Endodermal cell (in vitro differentiated cells): ENCODE measurements around the gene ACTR3. TPM values are rescaled to one million over a fixed set of nuclear protein-coding genes. Genes with fewer than 3 reads are reported as not detected.

Source experiments
- DNase-seq: peaks from one replicate; pipeline ENCODE4 v3.0.0-alpha.2; 2017
- H3K27ac ChIP-seq: 2 replicates; pipeline ENCODE4 v1.5.1; 2013; ENCODE audit warnings: mild to moderate bottlenecking, low read depth, low read length, moderate library complexity
- H3K27me3 ChIP-seq: 2 replicates; pipeline ENCODE4 v1.6.1; 2013; ENCODE audit warnings: mild to moderate bottlenecking, low read length, moderate library complexity; ENCODE audit not compliant: insufficient read depth, control insufficient read depth, poor library complexity, severe bottlenecking
- H3K36me3 ChIP-seq: 2 replicates; pipeline ENCODE4 v1.7.0; 2013; ENCODE audit warnings: mild to moderate bottlenecking, low read length, moderate library complexity; ENCODE audit not compliant: control insufficient read depth, insufficient read depth
- H3K4me1 ChIP-seq: one replicate; pipeline ENCODE4 v1.7.0; 2013; ENCODE audit warnings: low read length; ENCODE audit not compliant: control insufficient read depth, insufficient read depth
- H3K4me3 ChIP-seq: 2 replicates; pipeline ENCODE4 v1.5.1; 2013; ENCODE audit warnings: mild to moderate bottlenecking, low read length, moderate library complexity
- H3K9ac ChIP-seq: 2 replicates; pipeline ENCODE4 v1.6.1; 2013; ENCODE audit warnings: mild to moderate bottlenecking, low read length, moderate library complexity; ENCODE audit not compliant: poor library complexity, severe bottlenecking; ENCODE audit errors: extremely low read depth
- H3K9me3 ChIP-seq: 2 replicates; pipeline ENCODE4 v1.6.1; 2013; ENCODE audit warnings: mild to moderate bottlenecking, low read length, moderate library complexity; ENCODE audit not compliant: control insufficient read depth
- H3K27ac Mint-ChIP-seq: 2 replicates; pipeline ENCODE4 v1.8.0; 2020; ENCODE audit warnings: mixed read lengths
- H3K27me3 Mint-ChIP-seq: 2 replicates; pipeline ENCODE4 v1.8.0; 2021; ENCODE audit warnings: mild to moderate bottlenecking, mixed read lengths; ENCODE audit not compliant: insufficient read depth
- H3K36me3 Mint-ChIP-seq: 2 replicates; pipeline ENCODE4 v1.8.0; 2020; ENCODE audit warnings: low read depth, mixed read lengths
- H3K4me1 Mint-ChIP-seq: 2 replicates; pipeline ENCODE4 v1.8.0; 2020; ENCODE audit warnings: mixed read lengths
- H3K4me3 Mint-ChIP-seq: 2 replicates; pipeline ENCODE4 v1.8.0; 2020; ENCODE audit warnings: mild to moderate bottlenecking, moderate library complexity, mixed read lengths
- H3K9me3 Mint-ChIP-seq: 2 replicates; pipeline ENCODE4 v1.8.0; 2020; ENCODE audit warnings: mild to moderate bottlenecking, mixed read lengths
- WGBS, 2 experiments: methylation state at CpG; one replicate each; pipeline versions ENCODE4 v1.1.5 to v1.1.7; 2013; ENCODE audit warnings: missing lambda C conversion rate in 2 of 2, mixed read lengths in 1 of 2; ENCODE audit not compliant: insufficient coverage in 1 of 2, insufficient read length in 1 of 2; 5-methylcytosine and 5-hydroxymethylcytosine counted together
- total RNA-seq, 2 donors: library from RNA; stranded (reverse); fragmentation: NEBNext Ultra II Directional in 1 of 2; extraction: Animal tissue kit (Norgen Biotek cat#: 25700) in 1 of 2; gene quantifications; 2 replicates in 1 of 2; 3 replicates in 1 of 2; pipeline ENCODE4 v1.2.1, GENCODE V29; 2021
- TF ChIP-seq, protein P1 (sequence below): fragments of 200-600 bp; sonication (generic); conservative IDR thresholded peaks from 2 replicates; pipeline ENCODE4 v1.5.0; 2021; ENCODE audit warnings: antibody characterized with exemption, mild to moderate bottlenecking

ACTR3 gene
- total RNA-seq, 2 donors from 2014 or later = 168 to 192 TPM

DNA sequence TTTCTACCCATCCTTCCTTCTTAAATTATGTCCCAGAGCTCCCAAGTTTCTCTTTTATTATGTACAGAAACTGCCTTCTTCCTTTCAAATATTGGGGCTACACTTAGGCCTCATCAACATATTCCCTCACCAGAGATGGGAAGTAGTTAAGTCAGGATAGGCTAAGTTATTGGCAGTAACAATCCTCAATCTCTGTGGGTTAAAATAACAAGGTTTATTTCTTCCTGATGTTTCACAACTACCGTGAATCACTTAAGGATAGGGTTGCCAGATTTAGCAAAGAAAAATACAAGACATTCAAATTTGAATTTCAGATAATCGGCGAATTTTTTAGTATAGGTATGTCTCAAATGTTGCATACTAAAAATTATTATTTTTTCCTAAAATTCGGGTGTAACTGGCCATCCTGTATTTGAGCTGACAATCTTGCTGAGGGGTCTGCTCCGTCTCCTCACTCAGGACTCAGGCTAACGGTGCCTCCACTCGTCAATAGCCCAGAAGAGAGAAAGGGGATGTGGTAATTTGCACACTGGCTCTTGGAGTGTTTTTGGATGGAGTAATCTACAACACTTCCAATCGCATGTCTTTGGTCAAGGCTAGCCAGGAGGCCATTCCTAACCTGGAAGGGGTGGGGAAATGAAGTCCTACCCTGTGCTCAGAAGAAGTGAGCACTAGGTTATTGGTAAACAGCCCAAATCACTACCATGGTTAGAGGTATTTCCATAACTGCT is 91.7 kb downstream of the ACTR3 start:
- Mint-ChIP-seq H3K27me3 (peaks cover 5% of the 10 kb centered on the region), H3K27ac (no peak overlapping the region), H3K4me3 (no peak overlapping the region), H3K36me3 (peaks cover 17% of the 10 kb centered on the region), H3K4me1 (peaks cover 4% of the 10 kb centered on the region), H3K9me3 (peaks cover 37% of the 10 kb centered on the region)
- Histone ChIP-seq H3K4me3 (no peak overlapping the region), H3K9me3 (peaks cover 21% of the 10 kb centered on the region), H3K27ac (no peak overlapping the region), H3K27me3 (no peaks in the 10 kb centered on the region), H3K4me1 (peaks cover 5% of the 10 kb centered on the region), H3K9ac (no peak overlapping the region), H3K36me3 (peaks cover 8% of the 10 kb centered on the region)
- TF ChIP-seq, protein P1, sequence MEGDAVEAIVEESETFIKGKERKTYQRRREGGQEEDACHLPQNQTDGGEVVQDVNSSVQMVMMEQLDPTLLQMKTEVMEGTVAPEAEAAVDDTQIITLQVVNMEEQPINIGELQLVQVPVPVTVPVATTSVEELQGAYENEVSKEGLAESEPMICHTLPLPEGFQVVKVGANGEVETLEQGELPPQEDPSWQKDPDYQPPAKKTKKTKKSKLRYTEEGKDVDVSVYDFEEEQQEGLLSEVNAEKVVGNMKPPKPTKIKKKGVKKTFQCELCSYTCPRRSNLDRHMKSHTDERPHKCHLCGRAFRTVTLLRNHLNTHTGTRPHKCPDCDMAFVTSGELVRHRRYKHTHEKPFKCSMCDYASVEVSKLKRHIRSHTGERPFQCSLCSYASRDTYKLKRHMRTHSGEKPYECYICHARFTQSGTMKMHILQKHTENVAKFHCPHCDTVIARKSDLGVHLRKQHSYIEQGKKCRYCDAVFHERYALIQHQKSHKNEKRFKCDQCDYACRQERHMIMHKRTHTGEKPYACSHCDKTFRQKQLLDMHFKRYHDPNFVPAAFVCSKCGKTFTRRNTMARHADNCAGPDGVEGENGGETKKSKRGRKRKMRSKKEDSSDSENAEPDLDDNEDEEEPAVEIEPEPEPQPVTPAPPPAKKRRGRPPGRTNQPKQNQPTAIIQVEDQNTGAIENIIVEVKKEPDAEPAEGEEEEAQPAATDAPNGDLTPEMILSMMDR = no peak
- no peak for DNase-seq
- 91 to 96% methylated on average over 4 to 8 of the region's 8 CpGs for WGBS, 2 experiments

DNA sequence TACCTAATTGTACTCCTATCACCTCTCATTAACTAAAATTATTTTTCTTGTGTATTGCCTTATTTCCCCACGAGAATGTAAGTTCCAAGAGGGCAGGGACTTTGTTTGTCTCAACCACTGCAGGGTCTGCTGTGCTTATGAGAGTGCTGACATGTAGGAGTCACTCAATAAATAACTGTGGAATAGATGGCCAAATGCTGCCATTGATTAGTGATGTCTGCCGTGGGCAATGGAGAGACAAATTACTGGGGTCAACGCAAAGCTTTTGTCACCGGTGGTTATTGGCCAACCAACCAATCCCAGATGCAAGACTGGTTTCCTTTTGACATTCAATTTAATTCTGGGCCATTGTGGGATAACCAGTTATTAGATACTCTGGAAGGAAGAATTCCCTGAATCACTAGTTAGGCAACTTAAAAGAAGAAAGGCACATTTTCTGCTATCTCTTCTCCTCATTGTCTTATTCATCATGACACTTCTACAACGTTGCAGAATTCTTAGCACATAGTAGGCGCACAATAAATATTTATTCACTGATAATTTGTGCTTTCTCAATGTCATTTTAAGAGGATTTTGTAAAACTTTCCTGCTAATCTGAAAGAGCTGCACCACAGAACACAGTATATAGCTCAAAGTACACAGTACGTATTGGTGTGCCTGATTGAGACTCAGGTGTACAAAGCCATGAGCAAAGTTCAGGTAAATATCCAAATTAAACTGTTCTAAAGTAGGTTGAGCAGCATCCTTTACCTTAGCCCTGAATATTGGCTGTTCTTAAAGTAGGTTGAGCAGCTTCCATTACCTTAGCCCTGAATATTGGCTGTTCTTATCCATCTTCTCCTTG is 95.9 kb downstream of the ACTR3 start:
- Histone ChIP-seq H3K4me1 (no peaks in the 10 kb centered on the region), H3K27me3 (no peaks in the 10 kb centered on the region), H3K27ac (no peak overlapping the region), H3K36me3 (no peaks in the 10 kb centered on the region), H3K9ac (no peak overlapping the region), H3K9me3 (no peaks in the 10 kb centered on the region), H3K4me3 (no peak overlapping the region)
- Mint-ChIP-seq H3K4me1 (no peaks in the 10 kb centered on the region), H3K27me3 (peaks cover 10% of the 10 kb centered on the region), H3K9me3 (peaks cover 17% of the 10 kb centered on the region), H3K27ac (no peak overlapping the region), H3K36me3 (peaks cover 6% of the 10 kb centered on the region), H3K4me3 (no peak overlapping the region)
- TF ChIP-seq, protein P1 = no peak
- 93 to 95% methylated on average over 6 to 7 of the region's 7 CpGs for WGBS, 2 experiments
- no peak for DNase-seq

- no peaks in the 10 kb centered on the region for H3K9me3 ChIP-seq
- Mint-ChIP-seq H3K9me3 (peaks cover 11% of the 10 kb centered on the region), H3K27ac (no peak overlapping the region), H3K27me3 (peaks cover 10% of the 10 kb centered on the region), H3K4me3 (no peak overlapping the region), H3K36me3 (peaks cover 2% of the 10 kb centered on the region), H3K4me1 (no peaks in the 10 kb centered on the region)
- no peaks in the 10 kb centered on the region for H3K4me1 ChIP-seq
- H3K27ac ChIP-seq = no peak overlapping the region
- H3K27me3 ChIP-seq = no peaks in the 10 kb centered on the region
- 88 to 100% methylated on average over 2 to 4 of the region's 4 CpGs for WGBS, 2 experiments
- no peak overlapping the region for H3K9ac ChIP-seq
- H3K4me3 ChIP-seq = no peak overlapping the region
- no peak for DNase-seq
- TF ChIP-seq, protein P1 = no peak
- H3K36me3 ChIP-seq = no peaks in the 10 kb centered on the region
Observed at GRCh38 chr2:113986762-113987290, 96.9 kb downstream of the ACTR3 start.
